GM23338 (cell line): ENCODE measurements around the gene TRA2B. TPM values are rescaled to one million over a fixed set of nuclear protein-coding genes. Genes with fewer than 3 reads are reported as not detected.
A peak's percentile ranks its signal among the peaks of the same experiment; 100 is the strongest.

ENCODE experiments used
- ATAC-seq: fragments of 200-7000 bp; cut with Tn5 transposase; 3 replicates; pipeline ENCODE4 v1.9.1; 2020
- DNase-seq: peaks from one replicate; pipeline ENCODE4 v3.0.0-alpha.2; 2015; ENCODE audit warnings: low spot score
- H2AFZ ChIP-seq: fragments of 200-600 bp; sonication (generic); 2 replicates; pipeline ENCODE4 v1.8.0; 2016; ENCODE audit warnings: antibody characterized with exemption, mild to moderate bottlenecking, moderate library complexity
- H3F3A ChIP-seq: fragments of 200-600 bp; sonication (generic); replicated peaks from 2 replicates; pipeline ENCODE4 v1.8.0; 2017; ENCODE audit warnings: antibody characterized with exemption, mixed run types, low read depth
- H3K27ac ChIP-seq: fragments of 200-600 bp; sonication (generic); 2 replicates; pipeline ENCODE4 v1.6.1; 2016; ENCODE audit warnings: low read depth
- H3K27me3 ChIP-seq: fragments of 200-600 bp; sonication (generic); 2 replicates; pipeline ENCODE4 v1.8.0; 2016; ENCODE audit warnings: mild to moderate bottlenecking, mixed run types, moderate library complexity; ENCODE audit not compliant: insufficient read depth
- H3K36me3 ChIP-seq: fragments of 200-600 bp; sonication (generic); 2 replicates; pipeline ENCODE4 v1.8.0; 2016; ENCODE audit warnings: mild to moderate bottlenecking; ENCODE audit not compliant: insufficient read depth
- H3K4me1 ChIP-seq: fragments of 200-600 bp; sonication (generic); 2 replicates; pipeline ENCODE4 v1.8.0; 2016; ENCODE audit warnings: mild to moderate bottlenecking, moderate library complexity; ENCODE audit not compliant: insufficient read depth
- H3K4me2 ChIP-seq: fragments of 200-600 bp; sonication (generic); 2 replicates; pipeline ENCODE4 v1.7.1; 2017; ENCODE audit warnings: mixed run types
- H3K4me3 ChIP-seq: fragments of 200-600 bp; sonication (generic); 2 replicates; pipeline ENCODE4 v1.6.1; 2016; ENCODE audit warnings: mixed run types
- H3K79me2 ChIP-seq: fragments of 200-600 bp; sonication (generic); replicated peaks from 2 replicates; pipeline ENCODE4 v1.8.0; 2017; ENCODE audit warnings: mild to moderate bottlenecking; ENCODE audit not compliant: insufficient read depth
- H3K9me2 ChIP-seq: fragments of 200-600 bp; sonication (generic); 2 replicates; pipeline ENCODE4 v1.8.0; 2017; ENCODE audit not compliant: insufficient read depth
- H4K20me1 ChIP-seq: fragments of 200-600 bp; sonication (generic); replicated peaks from 2 replicates; pipeline ENCODE4 v1.8.0; 2017; ENCODE audit warnings: mild to moderate bottlenecking; ENCODE audit not compliant: insufficient read depth
- H3K27ac Mint-ChIP-seq: 2 replicates; pipeline ENCODE4 v1.8.0; 2020; ENCODE audit warnings: inconsistent platforms, mild to moderate bottlenecking, moderate library complexity, mixed read lengths
- H3K27me3 Mint-ChIP-seq: 3 replicates; pipeline ENCODE4 v1.8.0; 2022; ENCODE audit warnings: low read depth, mild to moderate bottlenecking, moderate library complexity, mixed read lengths, inconsistent platforms; ENCODE audit not compliant: insufficient read depth, poor library complexity
- H3K36me3 Mint-ChIP-seq: 3 replicates; pipeline ENCODE4 v1.8.0; 2021; ENCODE audit warnings: low read depth, mild to moderate bottlenecking, inconsistent platforms, moderate library complexity, mixed read lengths
- H3K4me1 Mint-ChIP-seq: 3 replicates; pipeline ENCODE4 v1.8.0; 2020; ENCODE audit warnings: mild to moderate bottlenecking, inconsistent platforms, mixed read lengths
- H3K4me3 Mint-ChIP-seq: 3 replicates; pipeline ENCODE4 v1.8.0; 2021; ENCODE audit warnings: moderate library complexity, mild to moderate bottlenecking, inconsistent platforms, mixed read lengths
- H3K9me3 Mint-ChIP-seq: 3 replicates; pipeline ENCODE4 v1.8.0; 2020; ENCODE audit warnings: moderate library complexity, mild to moderate bottlenecking, inconsistent platforms, mixed read lengths
- CREB1 ChIP-seq: fragments of 250-450 bp; sonication (Bioruptor Pico); IDR thresholded peaks from 2 replicates; pipeline ENCODE4 v1.5.0; 2020; ENCODE audit warnings: low read depth, mild to moderate bottlenecking, moderate library complexity
- EZH2 ChIP-seq: fragments of 200-600 bp; sonication (generic); IDR thresholded peaks from one replicate; pipeline ENCODE4 v1.8.0; 2017; ENCODE audit warnings: antibody characterized with exemption, mild to moderate bottlenecking, low read depth; ENCODE audit not compliant: unreplicated experiment
- EZH2phosphoT487 ChIP-seq: fragments of 200-600 bp; sonication (generic); IDR thresholded peaks from one replicate; pipeline ENCODE4 v1.8.1; 2018; ENCODE audit warnings: antibody characterized with exemption; ENCODE audit not compliant: unreplicated experiment
- JUNB ChIP-seq: IDR thresholded peaks from one replicate; pipeline ENCODE4 v1.6.1; 2016; ENCODE audit warnings: antibody characterized with exemption; ENCODE audit not compliant: unreplicated experiment
- NANOG ChIP-seq: IDR thresholded peaks from 2 replicates; pipeline ENCODE4 v1.6.1; 2016; ENCODE audit warnings: antibody characterized with exemption, borderline replicate concordance
- POLR2AphosphoS5 ChIP-seq: IDR thresholded peaks from 2 replicates; pipeline ENCODE4 v1.6.1; 2016; ENCODE audit warnings: antibody characterized with exemption, low read depth
- REST ChIP-seq: IDR thresholded peaks from one replicate; pipeline ENCODE4 v1.6.1; 2018; ENCODE audit warnings: antibody characterized with exemption; ENCODE audit not compliant: unreplicated experiment
- STAT1 ChIP-seq: IDR thresholded peaks from one replicate; pipeline ENCODE4 v1.6.1; 2016; ENCODE audit warnings: antibody characterized with exemption; ENCODE audit not compliant: unreplicated experiment
- ZNF114 ChIP-seq: fragments of 250-450 bp; sonication (Bioruptor Pico); IDR thresholded peaks from 2 replicates; pipeline ENCODE4 v1.5.0; 2020; ENCODE audit warnings: mild to moderate bottlenecking, moderate library complexity
- ZNF331 ChIP-seq: fragments of 250-450 bp; sonication (Bioruptor Pico); IDR thresholded peaks from 2 replicates; pipeline ENCODE4 v1.5.0; 2020; ENCODE audit warnings: low read depth, mild to moderate bottlenecking, moderate library complexity
- polyA plus RNA-seq: library from polyadenylated mRNA; unstranded; fragments of >200 nt; fragmentation: Nextera tagmentation; extraction: Ambion mirVana; gene quantifications from 2 replicates; pipeline ENCODE4 v1.2.1, GENCODE V29; 2016
- total RNA-seq: library from RNA; depleted of rRNA; stranded (reverse); fragments of >200 nt; shearing (Covaris generic); gene quantifications from 2 replicates; pipeline ENCODE4 v1.2.3, GENCODE V29; 2014
- TF ChIP-seq, protein P1 (sequence below), 2 experiments: fragments of 200-600 bp in 1 of 2; sonication (generic) in 1 of 2; conservative IDR thresholded peaks; 2 replicates each; pipeline versions ENCODE4 v1.5.1 to v1.6.1; 2016 to 2017; ENCODE audit warnings: antibody characterized with exemption in 2 of 2, low read depth in 2 of 2, mild to moderate bottlenecking in 2 of 2, moderate library complexity in 1 of 2
- TF ChIP-seq, protein P2 (sequence below): fragments of 250-450 bp; sonication (Bioruptor Pico); IDR thresholded peaks from 2 replicates; pipeline ENCODE4 v1.5.0; 2020; ENCODE audit warnings: mild to moderate bottlenecking, moderate library complexity

The TRA2B gene
- total and polyA plus RNA-seq, 2 experiments from 2014 or later: 360 to 602 TPM

- Histone ChIP-seq H2AFZ (0 out of 2 replicates have a peak overlapping the region, but pooled peaks have one; percentile 12), H3K27ac (no peak overlapping the region), H3K4me1 (peaks cover 13% of the 10 kb centered on the region), H3K27me3 (no peaks in the 10 kb centered on the region), H3K4me2 (no peak overlapping the region), H3K36me3 (no peaks in the 10 kb centered on the region), H3K4me3 (no peak overlapping the region), H3F3A (no peaks in the 10 kb centered on the region), H4K20me1 (no peaks in the 10 kb centered on the region), H3K9me2 (no peaks in the 10 kb centered on the region), H3K79me2 (no peaks in the 10 kb centered on the region)
- H3K4me3 Mint-ChIP-seq: no peak overlapping the region
- no peak overlapping the region for H3K27ac Mint-ChIP-seq
- no peaks in the 10 kb centered on the region; the same call in 1 of the 3 replicates for H3K4me1 Mint-ChIP-seq
- TF ChIP-seq STAT1: no peak
- TF ChIP-seq, protein P1, sequence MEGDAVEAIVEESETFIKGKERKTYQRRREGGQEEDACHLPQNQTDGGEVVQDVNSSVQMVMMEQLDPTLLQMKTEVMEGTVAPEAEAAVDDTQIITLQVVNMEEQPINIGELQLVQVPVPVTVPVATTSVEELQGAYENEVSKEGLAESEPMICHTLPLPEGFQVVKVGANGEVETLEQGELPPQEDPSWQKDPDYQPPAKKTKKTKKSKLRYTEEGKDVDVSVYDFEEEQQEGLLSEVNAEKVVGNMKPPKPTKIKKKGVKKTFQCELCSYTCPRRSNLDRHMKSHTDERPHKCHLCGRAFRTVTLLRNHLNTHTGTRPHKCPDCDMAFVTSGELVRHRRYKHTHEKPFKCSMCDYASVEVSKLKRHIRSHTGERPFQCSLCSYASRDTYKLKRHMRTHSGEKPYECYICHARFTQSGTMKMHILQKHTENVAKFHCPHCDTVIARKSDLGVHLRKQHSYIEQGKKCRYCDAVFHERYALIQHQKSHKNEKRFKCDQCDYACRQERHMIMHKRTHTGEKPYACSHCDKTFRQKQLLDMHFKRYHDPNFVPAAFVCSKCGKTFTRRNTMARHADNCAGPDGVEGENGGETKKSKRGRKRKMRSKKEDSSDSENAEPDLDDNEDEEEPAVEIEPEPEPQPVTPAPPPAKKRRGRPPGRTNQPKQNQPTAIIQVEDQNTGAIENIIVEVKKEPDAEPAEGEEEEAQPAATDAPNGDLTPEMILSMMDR (conservative IDR thresholded peaks at IDR 0.05; ENCODE audit: low read depth in 2 of 2): no peak
- TF ChIP-seq POLR2AphosphoS5: no peak
- no peak for TF ChIP-seq EZH2
- no peak for TF ChIP-seq ZNF114 (CRISPR knock-in tag)
- TF ChIP-seq JUNB: no peak
- no peak for TF ChIP-seq CREB1 (CRISPR knock-in tag)
- TF ChIP-seq EZH2phosphoT487: no peak
- no peaks in the 10 kb centered on the region for H3K36me3 Mint-ChIP-seq
- ATAC-seq (no peak), DNase-seq (no peak)
- H3K9me3 Mint-ChIP-seq: no peaks in the 10 kb centered on the region
- peaks cover 3% of the 10 kb centered on the region for H3K27me3 Mint-ChIP-seq
Measured at GRCh38 chr3:185956244-185956643, 18.4 kb upstream of the TRA2B start.

DNA sequence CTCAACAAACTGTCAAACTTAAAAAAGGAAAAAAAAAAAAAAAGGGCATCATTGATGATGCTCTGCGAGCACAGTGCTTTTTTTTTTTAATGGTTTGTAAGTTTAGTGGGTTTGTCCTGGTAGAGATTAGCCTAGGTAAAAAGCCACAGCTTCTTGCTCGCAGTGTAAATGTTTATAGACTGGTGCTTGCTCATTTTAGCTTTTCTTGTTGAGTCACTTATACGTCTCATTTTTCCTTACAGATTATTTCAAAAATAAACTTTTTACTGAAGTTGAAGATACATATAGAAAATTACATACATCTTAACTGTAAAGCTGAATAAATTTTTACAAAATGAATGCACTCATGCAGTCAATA is 16.5 kb upstream of the TRA2B start:
- no peaks in the 10 kb centered on the region for H4K20me1 ChIP-seq
- H3F3A ChIP-seq: no peaks in the 10 kb centered on the region
- Mint-ChIP-seq H3K27me3 (peaks cover 6% of the 10 kb centered on the region), H3K4me1 (peaks cover 6% of the 10 kb centered on the region), H3K36me3 (no peaks in the 10 kb centered on the region), H3K4me3 (no peak overlapping the region), H3K9me3 (no peaks in the 10 kb centered on the region), H3K27ac (no peak overlapping the region)
- no peak overlapping the region for H3K4me3 ChIP-seq
- H3K36me3 ChIP-seq: no peaks in the 10 kb centered on the region
- ATAC-seq (no peak), DNase-seq (no peak)
- H3K27me3 ChIP-seq: no peaks in the 10 kb centered on the region
- no peak overlapping the region for H2AFZ ChIP-seq
- H3K79me2 ChIP-seq: no peaks in the 10 kb centered on the region
- no peaks in the 10 kb centered on the region for H3K9me2 ChIP-seq
- no peak overlapping the region for H3K27ac ChIP-seq
- H3K4me1 ChIP-seq: no peaks in the 10 kb centered on the region
- no peak overlapping the region for H3K4me2 ChIP-seq
- TF ChIP-seq, protein P2, sequence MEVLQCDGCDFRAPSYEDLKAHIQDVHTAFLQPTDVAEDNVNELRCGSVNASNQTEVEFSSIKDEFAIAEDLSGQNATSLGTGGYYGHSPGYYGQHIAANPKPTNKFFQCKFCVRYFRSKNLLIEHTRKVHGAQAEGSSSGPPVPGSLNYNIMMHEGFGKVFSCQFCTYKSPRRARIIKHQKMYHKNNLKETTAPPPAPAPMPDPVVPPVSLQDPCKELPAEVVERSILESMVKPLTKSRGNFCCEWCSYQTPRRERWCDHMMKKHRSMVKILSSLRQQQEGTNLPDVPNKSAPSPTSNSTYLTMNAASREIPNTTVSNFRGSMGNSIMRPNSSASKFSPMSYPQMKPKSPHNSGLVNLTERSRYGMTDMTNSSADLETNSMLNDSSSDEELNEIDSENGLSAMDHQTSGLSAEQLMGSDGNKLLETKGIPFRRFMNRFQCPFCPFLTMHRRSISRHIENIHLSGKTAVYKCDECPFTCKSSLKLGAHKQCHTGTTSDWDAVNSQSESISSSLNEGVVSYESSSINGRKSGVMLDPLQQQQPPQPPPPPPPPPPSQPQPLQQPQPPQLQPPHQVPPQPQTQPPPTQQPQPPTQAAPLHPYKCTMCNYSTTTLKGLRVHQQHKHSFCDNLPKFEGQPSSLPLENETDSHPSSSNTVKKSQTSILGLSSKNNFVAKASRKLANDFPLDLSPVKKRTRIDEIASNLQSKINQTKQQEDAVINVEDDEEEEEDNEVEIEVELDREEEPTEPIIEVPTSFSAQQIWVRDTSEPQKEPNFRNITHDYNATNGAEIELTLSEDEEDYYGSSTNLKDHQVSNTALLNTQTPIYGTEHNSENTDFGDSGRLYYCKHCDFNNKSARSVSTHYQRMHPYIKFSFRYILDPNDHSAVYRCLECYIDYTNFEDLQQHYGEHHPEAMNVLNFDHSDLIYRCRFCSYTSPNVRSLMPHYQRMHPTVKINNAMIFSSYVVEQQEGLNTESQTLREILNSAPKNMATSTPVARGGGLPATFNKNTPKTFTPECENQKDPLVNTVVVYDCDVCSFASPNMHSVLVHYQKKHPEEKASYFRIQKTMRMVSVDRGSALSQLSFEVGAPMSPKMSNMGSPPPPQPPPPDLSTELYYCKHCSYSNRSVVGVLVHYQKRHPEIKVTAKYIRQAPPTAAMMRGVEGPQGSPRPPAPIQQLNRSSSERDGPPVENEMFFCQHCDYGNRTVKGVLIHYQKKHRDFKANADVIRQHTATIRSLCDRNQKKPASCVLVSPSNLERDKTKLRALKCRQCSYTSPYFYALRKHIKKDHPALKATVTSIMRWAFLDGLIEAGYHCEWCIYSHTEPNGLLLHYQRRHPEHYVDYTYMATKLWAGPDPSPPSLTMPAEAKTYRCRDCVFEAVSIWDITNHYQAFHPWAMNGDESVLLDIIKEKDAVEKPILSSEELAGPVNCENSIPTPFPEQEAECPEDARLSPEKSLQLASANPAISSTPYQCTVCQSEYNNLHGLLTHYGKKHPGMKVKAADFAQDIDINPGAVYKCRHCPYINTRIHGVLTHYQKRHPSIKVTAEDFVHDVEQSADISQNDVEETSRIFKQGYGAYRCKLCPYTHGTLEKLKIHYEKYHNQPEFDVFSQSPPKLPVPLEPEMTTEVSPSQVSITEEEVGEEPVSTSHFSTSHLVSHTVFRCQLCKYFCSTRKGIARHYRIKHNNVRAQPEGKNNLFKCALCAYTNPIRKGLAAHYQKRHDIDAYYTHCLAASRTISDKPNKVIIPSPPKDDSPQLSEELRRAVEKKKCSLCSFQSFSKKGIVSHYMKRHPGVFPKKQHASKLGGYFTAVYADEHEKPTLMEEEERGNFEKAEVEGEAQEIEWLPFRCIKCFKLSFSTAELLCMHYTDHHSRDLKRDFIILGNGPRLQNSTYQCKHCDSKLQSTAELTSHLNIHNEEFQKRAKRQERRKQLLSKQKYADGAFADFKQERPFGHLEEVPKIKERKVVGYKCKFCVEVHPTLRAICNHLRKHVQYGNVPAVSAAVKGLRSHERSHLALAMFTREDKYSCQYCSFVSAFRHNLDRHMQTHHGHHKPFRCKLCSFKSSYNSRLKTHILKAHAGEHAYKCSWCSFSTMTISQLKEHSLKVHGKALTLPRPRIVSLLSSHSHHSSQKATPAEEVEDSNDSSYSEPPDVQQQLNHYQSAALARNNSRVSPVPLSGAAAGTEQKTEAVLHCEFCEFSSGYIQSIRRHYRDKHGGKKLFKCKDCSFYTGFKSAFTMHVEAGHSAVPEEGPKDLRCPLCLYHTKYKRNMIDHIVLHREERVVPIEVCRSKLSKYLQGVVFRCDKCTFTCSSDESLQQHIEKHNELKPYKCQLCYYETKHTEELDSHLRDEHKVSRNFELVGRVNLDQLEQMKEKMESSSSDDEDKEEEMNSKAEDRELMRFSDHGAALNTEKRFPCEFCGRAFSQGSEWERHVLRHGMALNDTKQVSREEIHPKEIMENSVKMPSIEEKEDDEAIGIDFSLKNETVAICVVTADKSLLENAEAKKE (CRISPR knock-in tag): no peak
- no peak for TF ChIP-seq EZH2
- no peak for TF ChIP-seq NANOG
- no peak for TF ChIP-seq ZNF331 (CRISPR knock-in tag)
- no peak for TF ChIP-seq REST
